PC-9 (cell line): ENCODE measurements around the gene ALKBH3.

Experiments used
- CTCF ChIP-seq: fragments of 200-600 bp; sonication (generic); conservative IDR thresholded peaks from 2 replicates; pipeline ENCODE4 v1.6.1; 2017; ENCODE audit warnings: mixed run types, antibody characterized with exemption, mild to moderate bottlenecking, moderate library complexity
- EZH2 ChIP-seq: fragments of 200-600 bp; sonication (generic); IDR thresholded peaks from 2 replicates; pipeline ENCODE4 v1.8.0; 2017; ENCODE audit warnings: antibody characterized with exemption, low read depth

GRCh38 chr11:43920598-43921419 lies 40.2 kb downstream of the ALKBH3 start:
- no peak for TF ChIP-seq EZH2
- no peak for TF ChIP-seq CTCF
